WI38 (cell line): ENCODE data around the gene CST8.

ENCODE experiments used
- H3K4me3 ChIP-seq: 2 replicates; pipeline ENCODE4 v1.5.1; 2011; ENCODE audit warnings: low read depth, mild to moderate bottlenecking, control low read depth, low read length
- TF ChIP-seq, protein P1 (sequence below): IDR thresholded peaks from 2 replicates; pipeline ENCODE4 v1.5.1; 2012; ENCODE audit warnings: low read depth, mild to moderate bottlenecking, control low read depth, low read length

The CST8 gene

DNA sequence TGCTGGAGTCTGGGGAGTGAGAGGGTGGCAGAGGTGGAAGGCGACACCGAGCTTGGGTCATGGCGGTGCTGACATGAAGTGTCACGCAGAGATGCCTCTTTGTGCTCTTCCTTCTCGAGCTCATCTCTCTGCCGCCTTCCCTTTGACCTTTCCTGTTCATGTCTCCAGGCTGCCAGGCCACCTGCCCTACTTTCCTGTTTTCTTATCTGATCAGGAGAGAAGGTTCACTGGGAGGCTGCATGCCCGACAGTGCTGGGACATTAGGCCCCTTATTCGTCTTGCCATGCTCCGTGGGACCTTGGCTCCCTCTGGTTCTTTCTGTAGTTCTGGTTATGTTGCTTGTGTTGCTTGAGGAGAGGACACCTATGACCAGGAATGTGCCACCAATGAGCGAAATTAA lies 33.2 kb downstream of the CST8 start:
- no peak overlapping the region for H3K4me3 ChIP-seq
- TF ChIP-seq, protein P1, sequence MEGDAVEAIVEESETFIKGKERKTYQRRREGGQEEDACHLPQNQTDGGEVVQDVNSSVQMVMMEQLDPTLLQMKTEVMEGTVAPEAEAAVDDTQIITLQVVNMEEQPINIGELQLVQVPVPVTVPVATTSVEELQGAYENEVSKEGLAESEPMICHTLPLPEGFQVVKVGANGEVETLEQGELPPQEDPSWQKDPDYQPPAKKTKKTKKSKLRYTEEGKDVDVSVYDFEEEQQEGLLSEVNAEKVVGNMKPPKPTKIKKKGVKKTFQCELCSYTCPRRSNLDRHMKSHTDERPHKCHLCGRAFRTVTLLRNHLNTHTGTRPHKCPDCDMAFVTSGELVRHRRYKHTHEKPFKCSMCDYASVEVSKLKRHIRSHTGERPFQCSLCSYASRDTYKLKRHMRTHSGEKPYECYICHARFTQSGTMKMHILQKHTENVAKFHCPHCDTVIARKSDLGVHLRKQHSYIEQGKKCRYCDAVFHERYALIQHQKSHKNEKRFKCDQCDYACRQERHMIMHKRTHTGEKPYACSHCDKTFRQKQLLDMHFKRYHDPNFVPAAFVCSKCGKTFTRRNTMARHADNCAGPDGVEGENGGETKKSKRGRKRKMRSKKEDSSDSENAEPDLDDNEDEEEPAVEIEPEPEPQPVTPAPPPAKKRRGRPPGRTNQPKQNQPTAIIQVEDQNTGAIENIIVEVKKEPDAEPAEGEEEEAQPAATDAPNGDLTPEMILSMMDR = no peak

DNA sequence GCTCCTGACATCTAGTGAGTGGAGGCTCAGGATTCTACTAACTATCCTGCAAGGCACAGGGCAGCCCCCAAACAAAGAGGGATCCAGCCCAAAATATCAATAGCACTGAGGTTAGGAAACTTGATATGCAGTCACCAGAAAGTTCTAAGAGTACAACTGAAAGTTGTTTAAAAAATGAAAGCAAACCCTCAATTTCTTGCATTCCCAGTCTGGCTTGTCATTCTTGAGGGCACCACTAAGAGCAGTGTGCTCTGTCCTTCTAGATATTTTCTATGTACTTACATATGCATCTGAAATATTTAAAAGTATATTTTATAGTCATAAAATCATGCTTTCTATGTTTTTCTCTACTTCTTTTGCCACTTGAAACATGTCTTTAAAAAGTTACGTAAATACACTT lies 35.9 kb downstream of the CST8 start:
- no peak overlapping the region for H3K4me3 ChIP-seq
- TF ChIP-seq, protein P1 = no peak

DNA sequence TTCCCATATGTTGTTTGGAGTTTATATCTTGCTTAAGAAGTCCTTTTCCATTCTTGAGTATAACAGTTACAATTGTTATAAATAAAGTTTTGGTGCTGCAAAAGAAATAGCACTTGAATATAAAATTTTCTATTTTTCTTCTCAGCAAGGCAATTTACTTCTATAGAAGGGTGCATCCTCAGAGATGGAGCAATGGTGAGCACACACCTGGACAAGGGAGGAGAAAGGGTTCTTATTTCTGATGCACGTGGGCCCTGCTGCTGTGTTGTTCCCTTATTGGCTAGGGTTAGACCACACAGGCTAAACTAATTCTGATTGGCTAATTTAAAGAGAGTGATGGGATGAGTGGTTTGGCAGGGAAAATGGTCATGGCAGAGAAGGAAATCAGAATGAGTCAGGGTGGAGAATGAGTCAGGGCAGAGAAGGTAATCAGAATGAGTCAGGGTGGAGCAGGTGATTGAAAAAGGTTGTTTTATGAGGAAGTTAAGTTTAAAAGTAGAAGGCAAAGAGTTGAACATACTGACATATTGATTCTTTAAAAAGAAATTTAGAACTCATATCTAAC lies 38.0 kb downstream of the CST8 start:
- no peak overlapping the region for H3K4me3 ChIP-seq
- TF ChIP-seq, protein P1 = no peak

DNA sequence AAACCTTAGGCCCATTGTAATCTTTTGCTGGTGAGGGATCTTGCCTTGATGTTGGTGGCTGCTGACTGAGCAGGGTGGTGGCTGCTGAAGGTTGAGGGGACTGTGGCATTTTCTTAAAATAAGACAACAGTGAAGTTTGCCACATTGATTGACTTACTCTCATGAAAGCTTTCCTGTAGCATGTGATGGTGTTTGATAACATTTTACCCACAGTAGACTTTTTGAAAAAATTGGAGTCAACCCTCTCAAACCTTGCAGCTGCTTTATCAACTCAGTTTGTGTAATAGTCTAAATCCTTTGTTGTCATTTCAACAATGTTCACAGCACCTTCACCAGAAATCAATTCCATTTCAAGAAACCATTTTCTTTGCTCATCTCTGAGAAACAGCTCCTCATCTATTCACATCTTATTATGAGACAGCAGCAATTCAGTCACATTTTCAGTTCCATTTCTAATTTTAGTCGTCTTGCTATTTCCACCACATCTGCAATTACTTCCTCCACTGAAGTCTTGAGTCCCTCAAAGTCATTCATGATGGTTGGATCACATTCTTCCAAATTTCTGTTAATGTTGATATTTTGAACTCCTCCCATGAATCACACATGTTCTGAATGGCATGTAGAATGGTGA lies 40.1 kb downstream of the CST8 start:
- H3K4me3 ChIP-seq = no peak overlapping the region
- TF ChIP-seq, protein P1 = no peak

DNA sequence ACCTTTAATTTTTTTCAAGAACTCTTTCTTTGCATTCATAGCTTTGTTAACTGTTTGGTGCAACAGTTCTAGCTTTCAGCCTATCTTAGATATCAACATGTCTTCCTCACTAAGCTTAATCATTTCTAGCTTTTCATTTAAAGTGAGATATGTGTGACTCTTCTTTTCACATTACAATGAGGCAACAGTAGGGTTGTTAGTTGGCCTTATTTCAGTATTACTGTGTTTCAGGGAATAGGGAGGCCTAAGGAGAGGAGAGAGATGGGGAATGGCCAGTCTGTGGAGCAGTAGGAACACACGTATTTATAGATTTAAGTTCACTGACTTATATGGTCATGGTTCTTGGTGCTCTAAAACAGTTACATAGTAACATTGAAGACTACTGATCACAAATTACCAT lies 41.6 kb downstream of the CST8 start:
- H3K4me3 ChIP-seq = no peak overlapping the region
- TF ChIP-seq, protein P1 = no peak

DNA sequence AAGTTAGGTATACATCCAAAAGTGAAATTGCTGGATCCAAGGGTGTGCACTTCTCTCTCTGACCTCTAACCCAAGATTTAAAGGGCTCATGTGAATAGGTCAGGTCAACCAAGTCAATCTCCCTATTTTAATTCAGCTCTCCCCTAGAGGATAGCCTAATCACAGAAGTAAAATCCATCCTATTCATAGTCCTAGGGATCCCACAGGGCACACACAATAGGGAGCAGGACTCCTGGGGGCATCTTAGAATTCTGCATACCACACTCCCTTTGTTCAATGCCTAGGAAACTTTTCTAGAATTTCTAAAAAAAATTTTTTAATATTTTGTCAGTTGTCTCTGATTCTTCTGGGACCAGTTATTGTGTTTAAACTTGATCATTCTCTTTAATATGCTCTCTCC lies 42.2 kb downstream of the CST8 start:
- TF ChIP-seq, protein P1 = no peak
- H3K4me3 ChIP-seq = no peak overlapping the region

DNA sequence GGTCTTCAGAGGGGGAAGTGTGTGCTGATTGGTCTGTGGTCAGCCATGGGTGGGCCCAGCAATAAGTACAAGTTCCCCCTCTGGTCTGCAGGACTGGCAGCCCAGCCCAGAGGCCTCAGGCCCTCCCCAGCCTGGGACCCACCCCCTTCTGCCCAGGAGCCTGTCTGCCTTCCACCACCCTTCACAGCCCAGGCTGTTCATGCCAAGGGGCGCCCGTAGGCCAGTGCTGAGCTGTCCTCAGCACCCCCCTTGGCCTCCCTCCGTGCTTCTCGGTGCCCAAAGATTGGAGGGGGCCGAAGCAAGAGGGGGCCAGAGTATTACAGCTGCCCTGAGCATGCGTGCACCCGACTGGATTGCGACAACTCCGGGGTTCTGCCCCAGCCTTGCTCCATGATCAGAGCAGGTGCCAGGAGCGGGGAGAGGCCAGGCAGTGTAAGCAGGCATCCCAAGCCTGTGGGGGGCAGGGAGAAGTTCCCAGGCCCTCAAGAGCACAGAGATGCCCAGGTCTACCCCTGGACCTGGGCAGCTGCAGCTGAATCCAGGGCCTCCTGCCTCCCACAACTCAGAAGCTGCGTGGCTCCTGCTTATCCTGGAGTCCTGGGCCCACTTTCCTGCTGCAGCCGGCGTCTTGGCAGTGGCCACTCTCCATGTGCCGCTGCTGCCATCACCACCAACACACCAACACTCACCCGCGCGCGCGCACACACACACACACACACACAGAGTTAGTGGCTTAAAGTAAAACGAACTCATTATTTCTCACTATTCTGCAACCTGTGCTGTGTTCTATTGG lies 44.1 kb downstream of the CST8 start:
- TF ChIP-seq, protein P1 = no peak
- H3K4me3 ChIP-seq = no peak overlapping the region
